Measurements from ENCODE around the gene SPTB. TPM values are rescaled to one million over a fixed set of nuclear protein-coding genes. Genes with fewer than 3 reads are reported as not detected.

Gene SPTB
- polyA plus RNA-seq, 1 donor (not counting 4 experiments of a cell fraction or from before 2014, with no cell fraction given): not detected

DNA sequence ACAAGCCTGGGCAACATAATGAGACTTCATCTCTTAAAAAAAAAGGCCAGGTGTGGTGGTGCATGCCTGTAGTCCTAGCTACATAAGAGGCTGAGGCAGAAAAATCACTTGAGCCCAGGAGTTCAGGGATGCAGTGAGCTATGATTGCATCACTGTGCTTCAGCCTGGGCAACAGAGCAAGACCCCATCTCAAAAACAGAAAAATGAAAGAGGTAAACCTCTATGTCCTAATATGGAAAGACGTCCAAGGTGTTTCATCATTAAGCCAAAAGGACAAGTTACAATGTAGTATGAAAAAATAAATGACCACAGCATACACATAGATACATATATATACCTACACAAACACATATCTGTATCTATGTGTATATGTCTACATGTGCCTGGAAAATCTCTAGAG, 15.4 kb downstream of the SPTB start:
- H3K4me2 ChIP-seq (ENCODE audit: control insufficient read depth, extremely low read depth, insufficient read depth, low read depth, low read length): no peak overlapping the region
- dilution Hi-C loops (cut with MboI; ENCODE audit: extremely low pct_ligation_motif_present, low sequenced_read_pairs): no loop called here
- no peaks in the 10 kb centered on the region for H3K9me1 ChIP-seq (ENCODE audit: control insufficient read depth, extremely low read depth, insufficient read depth, low read length)
- no peak overlapping the region for H3K4me3 ChIP-seq (ENCODE audit: control insufficient read depth in 2 of 3, extremely low read depth in 1 of 3, insufficient read depth in 2 of 3, low read depth in 1 of 3, low read length in 3 of 3)
- DNase-seq (ENCODE audit: low read depth, low spot score) (no peak), FAIRE-seq (no peak)
- H4K20me1 ChIP-seq (ENCODE audit: control insufficient read depth, extremely low read depth, insufficient read depth, low read length): no peaks in the 10 kb centered on the region
- H3K9ac ChIP-seq (ENCODE audit: control insufficient read depth, extremely low read depth, insufficient read depth, low read length): no peak overlapping the region
- no peaks in the 10 kb centered on the region for H3K9me3 ChIP-seq (ENCODE audit: control insufficient read depth, low read depth, low read length)
- H3K79me2 ChIP-seq (ENCODE audit: control insufficient read depth, insufficient read depth, low read length): no peaks in the 10 kb centered on the region
- no peak overlapping the region for H2AFZ ChIP-seq (ENCODE audit: control insufficient read depth, low read length)
- no peaks in the 10 kb centered on the region for H3K36me3 ChIP-seq (ENCODE audit: control insufficient read depth in 2 of 2, extremely low read depth in 1 of 2, insufficient read depth in 2 of 2, low read length in 2 of 2)
- no peaks in the 10 kb centered on the region for H3K4me1 ChIP-seq (ENCODE audit: control insufficient read depth, extremely low read depth, insufficient read depth, low read length)
- no peak overlapping the region for H3K27ac ChIP-seq (ENCODE audit: control insufficient read depth, insufficient read depth, low read length)
- H3K27me3 ChIP-seq (ENCODE audit: control insufficient read depth, extremely low read depth, insufficient read depth, low read length): peaks cover 23% of the 10 kb centered on the region
- TF ChIP-seq EZH2 (IDR thresholded peaks at IDR 0.05; ENCODE audit: low read length) (no peak), CTCF (optimal IDR thresholded peaks at IDR 0.05 in 1 of 3, IDR thresholded peaks at IDR 0.05 in 1 of 3, conservative IDR thresholded peaks at IDR 0.05 in 1 of 3; ENCODE audit: extremely low read depth in 1 of 3, insufficient read depth in 2 of 3, low read length in 3 of 3) (no peak)

DNA sequence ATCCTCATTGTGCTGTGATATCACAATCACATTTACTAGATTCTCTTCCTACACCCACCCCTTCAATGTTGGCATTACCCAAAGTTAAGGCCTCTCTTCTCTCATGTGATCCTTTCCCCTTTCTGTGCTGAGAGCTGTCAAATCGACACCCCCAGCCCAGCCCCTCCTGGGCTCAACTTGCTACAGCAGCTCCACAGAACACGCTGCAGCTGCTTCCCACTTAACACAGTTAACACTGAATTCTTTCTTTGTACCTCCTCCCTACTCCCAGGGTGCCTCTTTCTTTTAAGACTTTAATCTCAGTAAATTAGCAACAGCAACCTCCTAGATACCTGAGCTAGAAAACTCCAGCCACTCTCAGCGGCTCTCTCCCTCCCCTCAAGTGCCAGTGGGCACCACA, 17.8 kb downstream of the SPTB start:
- Histone ChIP-seq H3K27ac (ENCODE audit: control insufficient read depth, insufficient read depth, low read length) (no peak overlapping the region), H3K79me2 (ENCODE audit: control insufficient read depth, insufficient read depth, low read length) (no peaks in the 10 kb centered on the region), H3K36me3 (ENCODE audit: control insufficient read depth in 2 of 2, extremely low read depth in 1 of 2, insufficient read depth in 2 of 2, low read length in 2 of 2) (no peaks in the 10 kb centered on the region), H3K27me3 (ENCODE audit: control insufficient read depth, extremely low read depth, insufficient read depth, low read length) (peaks cover 23% of the 10 kb centered on the region), H3K9me1 (ENCODE audit: control insufficient read depth, extremely low read depth, insufficient read depth, low read length) (no peaks in the 10 kb centered on the region), H3K9ac (ENCODE audit: control insufficient read depth, extremely low read depth, insufficient read depth, low read length) (no peak overlapping the region), H4K20me1 (ENCODE audit: control insufficient read depth, extremely low read depth, insufficient read depth, low read length) (no peaks in the 10 kb centered on the region), H3K9me3 (ENCODE audit: control insufficient read depth, low read depth, low read length) (no peaks in the 10 kb centered on the region), H3K4me1 (ENCODE audit: control insufficient read depth, extremely low read depth, insufficient read depth, low read length) (no peaks in the 10 kb centered on the region), H2AFZ (ENCODE audit: control insufficient read depth, low read length) (no peak overlapping the region), H3K4me3 (ENCODE audit: control insufficient read depth in 2 of 3, extremely low read depth in 1 of 3, insufficient read depth in 2 of 3, low read depth in 1 of 3, low read length in 3 of 3) (no peak overlapping the region), H3K4me2 (ENCODE audit: control insufficient read depth, extremely low read depth, insufficient read depth, low read depth, low read length) (no peak overlapping the region)
- dilution Hi-C loops (cut with MboI; ENCODE audit: extremely low pct_ligation_motif_present, low sequenced_read_pairs): no loop called here
- TF ChIP-seq CTCF (optimal IDR thresholded peaks at IDR 0.05 in 1 of 3, IDR thresholded peaks at IDR 0.05 in 1 of 3, conservative IDR thresholded peaks at IDR 0.05 in 1 of 3; ENCODE audit: extremely low read depth in 1 of 3, insufficient read depth in 2 of 3, low read length in 3 of 3) (no peak), EZH2 (IDR thresholded peaks at IDR 0.05; ENCODE audit: low read length) (no peak)
- FAIRE-seq (no peak), DNase-seq (ENCODE audit: low read depth, low spot score) (no peak)

Measured in keratinocyte (primary cell).